Testis (tissue), 2 donors: ENCODE measurements around the gene SPAG8.
A peak's percentile ranks its signal among the peaks of the same experiment; 100 is the strongest.

ENCODE experiments used
- POLR2A ChIP-seq: fragments of 450-650 bp; IDR thresholded peaks from one replicate; pipeline ENCODE4 v1.6.1; 2017; ENCODE audit warnings: antibody characterized with exemption, mild to moderate bottlenecking, moderate library complexity
- TF ChIP-seq, protein P1 (sequence below), 3 experiments: fragments of 450-650 bp in 2 of 3; fragments of 200-600 bp in 1 of 3; sonication (generic) in 1 of 3; IDR thresholded peaks; one replicate each; pipeline ENCODE4 v1.5.1; 2016 to 2019; ENCODE audit warnings: antibody characterized with exemption in 3 of 3, mild to moderate bottlenecking in 2 of 3, moderate library complexity in 1 of 3

DNA sequence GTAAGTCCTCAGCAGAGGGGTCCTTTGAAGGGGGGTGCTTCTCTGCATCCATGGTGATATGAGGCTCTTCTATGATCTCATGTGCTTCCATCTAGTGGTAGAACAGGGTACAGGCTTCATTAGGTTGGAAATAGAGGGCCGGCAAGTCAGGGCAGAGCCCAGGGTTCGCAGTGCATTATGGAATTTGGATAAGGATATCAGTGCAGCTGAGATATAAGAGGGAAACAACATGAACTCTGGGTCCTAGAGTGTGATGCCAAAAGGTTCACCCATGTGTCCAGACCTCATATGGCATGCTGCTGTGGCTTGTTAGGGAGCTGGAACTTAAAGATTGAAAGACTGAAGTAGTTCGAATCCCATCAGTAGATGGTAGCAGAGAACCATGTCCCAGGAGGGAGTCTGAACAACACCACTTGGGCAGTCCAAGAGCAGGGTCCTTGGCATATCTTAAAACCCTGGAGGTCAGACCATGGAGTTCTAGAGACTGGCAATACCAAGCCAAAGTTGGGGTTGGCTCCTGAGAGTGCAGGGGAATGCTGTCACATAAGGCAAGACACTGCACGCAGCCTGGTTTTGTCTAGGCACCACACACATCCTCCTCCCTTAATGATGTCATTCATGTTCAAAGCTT lies 14.1 kb upstream of the SPAG8 start:
- TF ChIP-seq, protein P1, sequence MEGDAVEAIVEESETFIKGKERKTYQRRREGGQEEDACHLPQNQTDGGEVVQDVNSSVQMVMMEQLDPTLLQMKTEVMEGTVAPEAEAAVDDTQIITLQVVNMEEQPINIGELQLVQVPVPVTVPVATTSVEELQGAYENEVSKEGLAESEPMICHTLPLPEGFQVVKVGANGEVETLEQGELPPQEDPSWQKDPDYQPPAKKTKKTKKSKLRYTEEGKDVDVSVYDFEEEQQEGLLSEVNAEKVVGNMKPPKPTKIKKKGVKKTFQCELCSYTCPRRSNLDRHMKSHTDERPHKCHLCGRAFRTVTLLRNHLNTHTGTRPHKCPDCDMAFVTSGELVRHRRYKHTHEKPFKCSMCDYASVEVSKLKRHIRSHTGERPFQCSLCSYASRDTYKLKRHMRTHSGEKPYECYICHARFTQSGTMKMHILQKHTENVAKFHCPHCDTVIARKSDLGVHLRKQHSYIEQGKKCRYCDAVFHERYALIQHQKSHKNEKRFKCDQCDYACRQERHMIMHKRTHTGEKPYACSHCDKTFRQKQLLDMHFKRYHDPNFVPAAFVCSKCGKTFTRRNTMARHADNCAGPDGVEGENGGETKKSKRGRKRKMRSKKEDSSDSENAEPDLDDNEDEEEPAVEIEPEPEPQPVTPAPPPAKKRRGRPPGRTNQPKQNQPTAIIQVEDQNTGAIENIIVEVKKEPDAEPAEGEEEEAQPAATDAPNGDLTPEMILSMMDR (IDR thresholded peaks at IDR 0.05), result peak; percentile 60 to 74 (median 64)
- TF ChIP-seq POLR2A, result no peak
